ENCODE results near the gene WWP2.
"Not testable (repeated sequence)": the region's sequence is repeated elsewhere in the genome, so short reads cannot be mapped to it uniquely, and the experiment has no call there.

WWP2 gene

DNA sequence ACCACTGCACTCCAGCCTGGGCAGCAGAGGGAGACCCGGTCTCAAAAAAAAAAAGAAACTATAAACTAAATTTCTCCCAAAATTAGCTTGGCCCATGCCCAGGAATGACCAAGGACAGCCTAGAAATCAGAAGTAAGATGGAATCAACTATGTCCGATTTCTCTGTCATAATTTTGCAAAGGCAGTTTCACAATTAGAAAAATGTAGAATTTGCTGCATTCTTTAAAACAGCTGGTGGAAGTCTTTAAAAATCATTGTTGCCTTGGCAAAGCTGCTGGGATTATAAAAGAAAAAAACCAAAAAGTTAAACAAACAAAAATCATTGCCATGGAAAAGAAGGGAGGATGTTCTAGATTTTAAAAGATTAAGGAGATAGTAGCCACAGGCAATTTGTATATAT is 32.4 kb downstream of the WWP2 start:
- DNase-seq (ENCODE audit: low read depth in 2 of 2), result no peak

DNA sequence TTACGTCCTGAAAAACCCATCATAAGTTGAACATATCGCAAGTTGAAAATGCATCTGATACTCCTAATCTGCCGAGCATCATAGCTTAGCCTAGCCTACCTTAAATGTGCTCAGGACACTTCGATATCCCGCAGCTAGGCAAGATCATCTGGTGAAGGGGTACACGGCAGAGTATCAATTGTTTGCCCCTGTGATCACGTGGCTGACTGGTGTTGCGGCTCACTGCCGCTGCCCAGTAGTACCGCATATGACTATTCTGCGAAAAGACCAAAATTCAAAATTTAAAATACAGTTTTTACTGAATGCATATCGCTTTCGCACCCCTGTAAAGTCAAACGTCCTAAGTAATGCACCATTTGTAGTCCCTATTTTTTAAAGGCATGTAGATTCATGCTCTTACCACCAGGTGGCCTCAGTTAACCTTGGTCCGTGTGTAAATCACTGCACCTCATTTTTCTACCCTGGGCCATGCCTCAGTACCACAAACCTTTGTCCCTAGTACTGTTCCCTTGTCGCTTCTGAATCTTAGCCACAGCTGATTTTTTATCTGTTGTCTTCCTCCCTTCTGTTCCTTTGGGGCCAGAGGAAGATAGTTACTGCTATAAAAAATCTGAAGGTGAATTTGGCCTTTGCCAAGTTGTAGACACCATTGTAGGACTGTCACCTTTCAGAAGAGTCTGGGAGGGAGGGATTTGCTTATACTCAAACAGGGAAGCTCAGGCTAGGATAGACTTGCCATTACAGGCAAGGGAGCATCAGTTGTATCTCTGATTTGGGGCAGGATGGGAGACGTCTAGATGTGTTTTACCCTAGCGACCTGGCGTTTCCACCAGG is 34.4 kb downstream of the WWP2 start:
- no peak for DNase-seq (ENCODE audit: low read depth in 2 of 2)

- DNase-seq (ENCODE audit: low read depth in 2 of 2), result no peak
These were observed 36.3 kb downstream of the WWP2 start for GRCh38 chr16:69798466-69798865.

- no peak for DNase-seq (ENCODE audit: low read depth in 2 of 2)
These were observed 37.5 kb downstream of the WWP2 start for GRCh38 chr16:69799611-69800031.

DNA sequence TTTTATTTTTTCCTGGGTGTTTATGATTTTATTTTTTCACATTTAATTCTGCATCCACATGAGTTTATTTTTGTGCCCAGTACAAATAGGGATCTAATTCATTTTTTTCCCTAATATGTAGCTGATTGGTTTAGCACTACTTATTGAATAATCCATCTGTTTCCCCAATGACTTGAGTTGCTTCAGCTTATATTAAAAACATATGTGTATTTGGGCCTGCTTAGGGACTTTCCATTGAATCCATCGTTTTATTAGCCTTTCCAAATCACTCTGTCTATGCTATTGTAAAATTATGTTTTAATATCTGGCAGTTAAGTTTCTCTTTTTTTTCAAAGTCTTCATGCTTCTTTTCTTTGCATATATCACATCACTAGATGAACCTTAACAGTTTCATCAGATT is 42.2 kb downstream of the WWP2 start:
- no peak for DNase-seq (ENCODE audit: low read depth in 2 of 2)

DNA sequence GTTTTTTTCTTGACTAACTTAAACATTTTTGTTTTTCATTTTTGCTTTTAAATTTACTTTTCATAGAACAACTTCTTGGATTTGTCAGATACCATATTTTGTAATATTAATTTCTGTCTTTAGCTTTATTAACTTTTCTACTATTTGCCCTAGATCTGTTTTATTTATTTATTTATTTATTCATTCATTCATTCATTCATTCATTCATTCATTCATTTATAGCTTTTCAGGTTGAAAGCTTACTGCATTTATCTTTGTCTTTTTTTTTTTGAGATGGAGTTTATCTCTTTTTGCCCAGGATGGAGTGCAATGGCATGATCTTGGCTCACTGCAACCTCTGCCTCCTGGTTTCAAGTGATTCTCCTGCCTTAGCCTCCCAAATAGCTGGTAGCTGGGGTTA is 44.6 kb downstream of the WWP2 start:
- DNase-seq (ENCODE audit: low read depth in 2 of 2), result not testable (repeated sequence)

- DNase-seq (ENCODE audit: low read depth in 2 of 2), result no peak
These were observed 50.5 kb downstream of the WWP2 start for GRCh38 chr16:69812688-69813014.

DNA sequence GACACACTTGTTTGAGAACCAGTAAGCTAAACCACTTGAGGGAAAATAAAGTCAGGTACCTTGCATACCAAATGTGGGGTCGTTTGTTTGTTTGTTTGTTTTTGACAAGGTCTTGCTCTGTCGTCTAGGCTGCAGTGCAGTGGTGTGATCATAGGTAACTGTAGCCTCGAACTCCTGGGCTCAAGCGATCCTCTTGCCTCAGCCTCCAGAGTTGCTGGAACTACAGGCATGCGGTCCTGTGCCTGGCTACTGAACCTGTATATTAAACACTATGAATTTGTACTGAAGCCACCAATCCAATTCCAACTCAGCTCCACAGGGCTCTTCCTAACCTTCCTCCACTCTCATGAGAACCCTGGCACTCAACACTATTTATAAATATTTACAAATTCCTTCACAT is 51.9 kb downstream of the WWP2 start:
- no peak for DNase-seq (ENCODE audit: low read depth in 2 of 2)

DNA sequence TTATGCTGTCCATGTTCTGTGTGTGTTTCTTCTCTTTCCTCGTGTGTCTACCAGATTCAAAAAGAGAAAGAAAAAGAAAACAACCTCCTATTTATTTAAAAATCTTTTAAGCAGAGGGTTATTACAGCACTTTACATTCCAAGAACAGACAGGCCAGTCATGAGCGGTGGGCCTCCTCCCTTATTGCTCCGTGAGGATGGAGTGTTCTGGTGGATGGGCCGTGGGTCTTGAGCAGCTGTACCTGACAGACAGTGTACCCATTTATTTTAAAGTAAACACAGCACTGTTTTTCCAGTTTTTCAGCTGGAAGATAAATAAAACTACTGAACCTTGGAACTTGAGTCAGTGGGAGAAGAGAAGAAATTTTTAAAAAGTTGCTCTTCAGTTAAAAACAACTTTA is 52.4 kb downstream of the WWP2 start:
- no peak for DNase-seq (ENCODE audit: low read depth in 2 of 2)

GRCh38 chr16:69815216-69815883 is 53.2 kb downstream of the WWP2 start:
- not testable (repeated sequence) for DNase-seq (ENCODE audit: low read depth in 2 of 2)

DNA sequence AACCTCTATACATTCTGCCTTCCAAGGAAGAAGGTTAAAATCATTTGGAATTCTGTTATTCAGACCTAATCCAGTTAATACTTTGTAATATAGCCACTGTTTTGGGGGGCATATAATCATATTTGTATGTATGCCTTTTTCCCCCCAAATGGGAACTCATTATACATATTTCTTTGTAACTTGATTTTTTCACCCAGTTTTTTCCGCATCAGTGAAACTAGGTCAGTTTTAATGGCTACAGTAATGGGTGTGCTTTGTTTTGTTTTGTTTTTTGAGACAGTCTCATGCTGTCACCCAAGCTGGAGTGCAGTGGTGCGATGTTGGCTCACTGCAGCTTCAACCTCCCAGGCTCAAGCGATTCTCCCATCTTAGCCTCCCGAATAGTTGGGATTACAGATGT is 54.9 kb downstream of the WWP2 start:
- no peak for DNase-seq (ENCODE audit: low read depth in 2 of 2)

- DNase-seq (ENCODE audit: low read depth in 2 of 2), result no peak
These were observed 56.9 kb downstream of the WWP2 start for GRCh38 chr16:69818891-69819545.

- no peak for DNase-seq (ENCODE audit: low read depth in 2 of 2)
These were observed 58.9 kb downstream of the WWP2 start for GRCh38 chr16:69820926-69821541.

GRCh38 chr16:69821844-69822173 is 59.7 kb downstream of the WWP2 start:
- no peak for DNase-seq (ENCODE audit: low read depth in 2 of 2)

GRCh38 chr16:69822174-69822935 is 60.2 kb downstream of the WWP2 start:
- DNase-seq (ENCODE audit: low read depth in 2 of 2), result no peak

DNA sequence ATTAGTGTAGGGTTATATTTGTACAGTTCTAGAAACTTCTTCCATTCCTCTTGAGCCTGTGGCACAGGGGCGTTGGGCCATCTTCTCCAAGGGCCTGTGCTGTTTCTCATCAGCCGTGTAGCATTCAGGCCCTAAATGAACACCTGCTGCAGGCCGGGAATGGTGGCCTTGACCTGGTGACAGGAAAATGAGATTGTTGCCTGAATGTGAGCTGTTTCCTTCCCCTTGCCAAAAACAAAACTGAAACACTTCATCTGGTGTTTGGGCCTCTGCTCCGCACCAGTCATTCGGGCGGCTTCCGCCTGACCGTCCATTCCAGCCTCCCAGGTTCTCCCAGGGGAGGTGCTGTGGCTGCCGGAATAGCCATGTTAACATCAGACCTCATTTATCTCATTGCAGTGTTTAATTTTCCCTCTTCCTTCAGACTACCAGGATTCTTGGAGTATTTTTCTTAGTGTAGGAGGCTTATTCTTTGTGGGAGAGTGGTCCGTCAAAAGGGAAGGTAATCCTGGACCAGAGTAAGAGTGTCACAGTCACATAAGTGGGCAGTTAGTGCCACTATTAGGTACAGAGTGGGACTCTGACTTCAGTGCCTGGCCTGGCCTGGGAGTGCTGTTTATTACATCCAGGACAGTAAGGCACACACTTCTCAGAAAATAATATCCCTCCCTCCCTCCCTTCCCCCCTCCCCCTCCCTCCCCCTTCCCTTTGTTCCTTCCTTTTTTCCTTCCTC is 61.9 kb downstream of the WWP2 start:
- no peak for DNase-seq (ENCODE audit: low read depth in 2 of 2)

DNA sequence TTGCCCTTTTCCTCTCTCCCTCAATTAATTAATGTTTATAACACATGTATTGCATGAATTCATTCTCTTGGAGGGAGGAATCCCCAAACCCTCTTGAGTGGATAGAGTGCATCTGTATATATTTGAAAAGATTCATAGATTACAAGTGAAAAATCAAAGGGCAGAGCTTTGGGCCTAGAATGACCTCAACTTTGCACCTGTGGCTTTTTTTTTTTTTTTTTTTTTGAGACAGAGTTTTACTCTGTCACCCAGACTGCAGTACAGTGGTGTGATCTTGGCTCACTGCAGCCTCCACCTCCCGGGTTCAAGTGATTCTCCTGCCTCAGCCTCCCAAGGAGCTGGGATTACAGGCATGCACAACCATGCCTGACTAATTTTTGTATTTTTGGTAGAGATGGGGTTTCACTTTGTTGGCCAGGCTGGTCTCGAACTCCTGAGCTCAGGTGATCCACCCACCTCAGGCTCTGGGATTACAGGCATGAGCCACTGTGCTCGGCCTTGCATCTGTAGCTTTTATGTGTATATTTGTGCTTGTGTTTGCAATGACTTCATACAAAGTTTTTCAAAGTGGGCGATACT is 62.5 kb downstream of the WWP2 start:
- not testable (repeated sequence) for DNase-seq (ENCODE audit: low read depth in 2 of 2)

DNA sequence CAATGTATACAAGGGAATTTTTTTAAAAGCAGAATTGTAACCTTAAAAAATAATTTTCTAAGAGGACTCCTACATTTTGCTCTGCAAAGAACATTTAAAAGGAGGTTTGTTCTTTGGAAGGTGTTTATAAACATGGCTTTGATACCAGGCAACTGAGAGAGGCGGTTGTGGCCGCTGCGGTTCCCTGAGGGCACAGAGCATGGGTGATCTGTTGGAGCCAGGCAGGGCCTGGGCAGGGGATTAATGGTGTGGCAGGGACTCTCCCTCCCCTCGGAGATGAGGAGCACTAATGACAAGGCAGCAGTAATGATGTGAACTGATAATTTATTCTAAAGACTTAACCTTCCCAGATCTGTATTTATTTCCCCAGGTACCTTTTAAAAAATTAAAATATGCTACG is 65.4 kb downstream of the WWP2 start:
- no peak for DNase-seq (ENCODE audit: low read depth in 2 of 2)

- no peak for DNase-seq (ENCODE audit: low read depth in 2 of 2)
These were observed 67.2 kb downstream of the WWP2 start for GRCh38 chr16:69829338-69829737.

DNA sequence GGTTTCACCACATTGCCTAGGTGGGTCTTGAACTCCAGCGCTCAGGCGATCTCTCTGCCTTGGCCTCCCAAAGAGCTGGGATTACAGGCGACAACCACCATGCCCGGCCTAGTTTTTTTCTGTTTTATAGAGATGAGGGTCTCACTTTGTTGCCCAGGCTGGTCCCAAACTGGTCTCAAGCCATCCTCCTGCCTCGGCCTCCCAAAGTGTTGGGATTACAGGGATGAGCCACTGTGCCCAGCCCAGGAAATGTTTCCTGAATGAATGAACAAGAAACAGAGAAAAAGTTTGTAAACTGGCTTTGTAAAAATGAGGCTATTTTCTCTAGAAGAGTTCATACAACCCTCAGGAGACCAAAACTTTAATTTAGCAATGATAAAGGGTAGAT is 68.0 kb downstream of the WWP2 start:
- no peak for DNase-seq (ENCODE audit: low read depth in 2 of 2)
